Stimulated activated CD8-positive, alpha-beta memory T cell treated with anti-CD3 and anti-CD28 coated beads, Interleukin-4, amount 100 ng/mL, for 1 hour (primary cell): ENCODE results near the gene INPP5E.
"Not testable (repeated sequence)": the region's sequence is repeated elsewhere in the genome, so short reads cannot be mapped to it uniquely, and the experiment has no call there.

ENCODE experiments used
- DNase-seq, 2 donors: peaks; one replicate each; pipeline ENCODE4 v3.0.0-alpha.2; 2020; ENCODE audit warnings: low read depth in 2 of 2, low spot score in 1 of 2

The INPP5E gene

GRCh38 chr9:136407061-136407460 is 32.6 kb downstream of the INPP5E start:
- not testable (repeated sequence) for DNase-seq

GRCh38 chr9:136405904-136406303 is 33.7 kb downstream of the INPP5E start:
- not testable (repeated sequence) for DNase-seq

DNA sequence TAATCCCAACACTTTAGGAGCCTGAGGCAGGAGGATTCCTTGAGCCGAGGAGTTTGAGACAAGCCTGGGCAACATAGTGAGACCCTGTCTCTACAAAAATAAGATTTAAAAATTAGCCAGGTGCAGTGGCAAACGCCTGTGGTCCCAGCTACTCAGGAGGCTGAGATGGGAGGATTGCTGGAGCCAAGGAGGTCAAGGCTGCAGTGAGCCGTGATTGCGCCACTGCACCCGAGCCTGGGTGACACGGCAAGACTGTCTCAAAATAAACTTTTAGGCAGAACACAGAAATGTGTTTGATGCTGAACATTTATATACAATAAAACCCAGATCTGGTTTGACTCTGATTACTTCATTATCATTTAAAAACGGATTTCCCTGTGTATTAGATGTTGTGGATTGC is 34.2 kb downstream of the INPP5E start:
- no peak for DNase-seq

GRCh38 chr9:136404801-136405136 is 34.9 kb downstream of the INPP5E start:
- no peak for DNase-seq

- DNase-seq, result no peak
Measured at GRCh38 chr9:136403915-136404800, 35.5 kb downstream of the INPP5E start.

DNA sequence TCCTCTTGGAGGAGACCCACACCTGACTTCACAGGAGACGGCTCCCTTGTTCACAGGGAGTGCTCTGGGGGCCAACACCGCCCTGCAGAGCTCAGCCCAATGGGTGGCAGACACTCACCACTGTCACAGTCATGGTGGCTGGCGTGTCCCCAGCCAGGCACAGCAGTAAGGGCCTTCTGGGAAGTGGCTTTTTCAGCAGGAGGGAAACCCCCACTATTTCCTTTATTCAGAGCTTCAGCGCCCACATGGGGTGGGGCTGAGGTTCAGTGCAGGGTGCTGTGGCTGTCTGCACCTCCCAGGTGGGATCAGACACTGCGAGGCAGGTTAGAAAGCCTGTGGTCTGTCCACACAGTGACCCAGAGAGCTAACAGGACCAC is 36.1 kb downstream of the INPP5E start:
- peak; percentile 20 to 52 for DNase-seq

- no peak for DNase-seq
Measured at GRCh38 chr9:136402067-136402466, 37.6 kb downstream of the INPP5E start.

DNA sequence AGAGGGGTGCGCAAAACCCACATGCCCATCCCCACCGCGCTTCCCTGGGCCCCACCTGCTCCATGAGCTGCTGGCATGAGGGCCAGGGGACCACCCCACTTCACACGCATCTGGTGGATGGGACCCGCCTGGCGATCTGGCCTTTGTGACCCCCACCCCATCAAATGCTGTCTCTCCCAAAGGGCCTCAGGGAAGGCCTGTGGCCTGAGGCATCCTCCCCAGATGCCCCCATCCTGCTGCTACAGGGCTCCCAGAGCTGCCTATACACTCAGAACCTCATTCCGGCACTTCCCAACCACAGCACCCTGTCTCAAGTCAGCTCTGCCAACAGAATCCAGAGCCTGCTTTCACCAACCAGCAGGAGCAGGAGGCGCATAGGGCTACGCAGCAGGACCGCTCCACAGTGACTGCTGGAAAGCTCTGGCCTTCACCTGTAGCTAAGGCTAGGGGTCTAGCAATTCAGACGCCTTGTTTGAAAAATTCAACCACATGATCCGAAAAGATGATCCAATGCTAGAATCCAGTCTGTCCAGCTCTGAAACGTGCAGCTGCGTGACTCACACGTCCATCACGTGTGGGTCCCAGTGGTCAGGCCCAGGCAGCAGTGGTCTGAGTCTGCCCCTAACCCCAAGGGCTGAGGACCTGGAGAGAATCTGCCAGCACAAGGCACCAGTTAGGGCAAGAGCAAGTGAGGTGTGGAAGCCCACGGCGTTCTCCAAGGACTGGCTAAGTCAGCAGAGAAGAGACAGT is 38.3 kb downstream of the INPP5E start:
- DNase-seq, result no peak

DNA sequence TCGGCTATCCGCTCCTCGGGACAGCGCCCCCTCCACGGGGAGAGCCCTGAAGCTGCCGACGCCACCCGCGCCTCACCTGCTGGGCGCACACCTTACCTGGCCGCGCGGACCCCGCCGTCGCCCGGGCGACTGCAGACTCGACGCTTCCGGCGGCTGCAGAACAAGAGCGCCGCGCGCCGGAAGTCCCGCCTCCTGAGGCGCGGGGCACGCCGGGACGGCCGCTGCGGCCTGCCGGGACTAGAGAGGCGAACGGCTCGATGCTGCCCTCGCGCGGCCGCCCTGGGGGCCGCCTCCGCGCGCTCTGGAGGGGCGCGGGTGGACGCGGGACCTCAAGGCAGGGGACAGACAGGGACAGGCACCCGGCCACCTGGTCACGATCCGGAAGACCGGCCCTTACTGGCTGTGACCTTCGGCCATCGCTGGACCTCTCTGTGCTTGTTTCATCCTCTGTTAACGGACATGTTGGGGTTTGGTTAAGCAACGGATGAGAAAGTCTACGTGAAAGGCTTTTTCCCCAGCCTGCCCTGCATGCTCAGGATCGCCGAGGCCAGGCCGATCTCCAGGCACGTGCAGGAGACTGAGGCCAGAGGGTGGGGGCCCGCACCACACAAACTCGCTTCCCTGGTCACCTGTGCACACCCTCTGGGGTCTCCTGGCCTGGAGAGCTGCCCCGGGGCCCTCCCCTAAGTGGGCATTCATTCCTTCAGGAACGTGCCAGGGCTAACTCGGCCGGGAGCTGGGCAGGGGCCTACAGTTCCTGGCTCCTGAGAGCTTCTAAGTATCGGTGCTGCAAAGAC is 39.4 kb downstream of the INPP5E start, which contains the start of gene SNAPC4:
Gene SNAPC4, minus strand, starts transcription at position 133 of the 797 bp plus-strand sequence. CDS start 1,742 bp downstream, outside the sequence.
- peak; percentile 64 to 74 for DNase-seq

DNA sequence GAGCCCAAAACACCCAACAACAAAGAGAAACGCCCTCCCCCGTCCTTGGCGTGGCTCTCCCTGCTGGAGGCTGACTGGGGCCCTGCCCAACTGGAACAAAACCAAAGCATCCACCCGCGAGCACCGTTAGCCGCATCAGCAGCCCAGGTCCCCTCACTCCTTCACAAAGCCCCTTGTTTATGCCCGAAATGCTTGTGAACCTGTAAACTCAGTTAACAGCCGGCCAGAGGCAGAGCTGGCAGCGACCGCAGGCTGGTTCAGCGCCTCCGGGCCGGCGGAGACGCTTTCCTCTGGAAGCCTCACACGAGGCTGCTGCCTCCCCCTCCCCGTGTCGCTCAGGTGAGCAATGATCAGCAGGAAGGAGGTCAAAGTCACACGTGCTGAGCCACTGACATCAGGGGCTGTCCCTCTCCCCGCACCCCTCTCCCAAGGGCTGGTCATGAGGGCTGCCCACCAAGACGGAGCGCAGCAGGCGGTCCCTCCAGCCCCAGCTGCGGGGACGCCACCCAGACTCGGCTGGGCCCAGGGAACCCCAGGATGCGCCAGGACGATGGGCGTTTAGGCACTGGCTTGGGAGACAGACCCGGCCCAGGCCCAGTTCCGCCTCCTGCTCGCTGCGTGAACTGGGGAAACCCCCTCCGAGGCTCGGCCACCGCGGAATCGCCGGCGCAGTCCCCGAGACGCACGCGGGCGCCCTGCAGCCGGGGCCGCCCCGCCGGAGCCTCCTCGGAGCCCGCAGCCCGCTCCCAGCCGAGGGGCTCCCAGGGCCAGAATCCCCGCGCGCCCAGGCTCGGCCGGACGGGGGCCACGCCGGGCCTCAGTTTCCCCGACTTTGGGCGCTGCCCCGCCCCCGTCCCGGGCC is 40.2 kb downstream of the INPP5E start:
- DNase-seq, result no peak

DNA sequence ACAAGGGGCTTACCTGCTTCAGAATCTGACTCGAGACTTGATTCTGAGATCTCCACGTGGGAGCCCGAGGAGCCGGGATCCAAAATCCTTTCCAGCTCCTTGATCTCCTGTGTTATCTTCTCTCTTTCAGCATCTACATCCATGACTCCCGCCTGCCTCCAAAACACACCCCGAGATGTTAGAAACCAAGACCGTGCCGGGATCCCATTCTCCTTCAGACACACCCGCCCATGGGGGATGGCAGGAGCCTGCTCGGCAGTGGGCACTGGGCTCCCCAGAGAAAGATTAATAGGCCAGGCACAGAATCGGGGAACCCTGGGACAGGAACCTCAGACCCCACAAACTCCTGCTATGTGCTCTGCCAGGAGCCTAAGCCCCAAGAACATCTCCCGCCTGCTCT is 41.4 kb downstream of the INPP5E start:
- DNase-seq, result no peak

DNA sequence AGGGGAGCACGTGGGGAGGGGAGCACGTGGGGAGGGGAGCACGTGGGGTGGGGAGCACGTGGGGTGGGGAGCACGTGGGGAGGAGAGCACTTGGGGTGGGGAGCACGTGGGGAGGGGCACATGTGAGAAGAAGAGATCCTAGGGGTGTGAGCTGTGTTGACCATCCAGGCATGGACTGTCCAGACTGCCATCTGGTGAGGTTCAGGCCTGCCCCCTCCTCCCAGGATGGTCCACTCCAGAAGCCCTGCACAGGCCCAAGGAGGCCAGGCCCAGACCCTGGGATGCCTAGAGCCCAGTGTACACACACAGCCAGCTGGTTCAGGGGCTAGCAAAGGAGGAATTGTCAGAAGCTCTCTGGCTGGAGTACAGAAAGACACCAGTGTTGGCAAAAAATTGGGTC is 42.0 kb downstream of the INPP5E start:
- DNase-seq, result no peak

GRCh38 chr9:136396219-136396515 is 43.5 kb downstream of the INPP5E start:
- no peak for DNase-seq

DNA sequence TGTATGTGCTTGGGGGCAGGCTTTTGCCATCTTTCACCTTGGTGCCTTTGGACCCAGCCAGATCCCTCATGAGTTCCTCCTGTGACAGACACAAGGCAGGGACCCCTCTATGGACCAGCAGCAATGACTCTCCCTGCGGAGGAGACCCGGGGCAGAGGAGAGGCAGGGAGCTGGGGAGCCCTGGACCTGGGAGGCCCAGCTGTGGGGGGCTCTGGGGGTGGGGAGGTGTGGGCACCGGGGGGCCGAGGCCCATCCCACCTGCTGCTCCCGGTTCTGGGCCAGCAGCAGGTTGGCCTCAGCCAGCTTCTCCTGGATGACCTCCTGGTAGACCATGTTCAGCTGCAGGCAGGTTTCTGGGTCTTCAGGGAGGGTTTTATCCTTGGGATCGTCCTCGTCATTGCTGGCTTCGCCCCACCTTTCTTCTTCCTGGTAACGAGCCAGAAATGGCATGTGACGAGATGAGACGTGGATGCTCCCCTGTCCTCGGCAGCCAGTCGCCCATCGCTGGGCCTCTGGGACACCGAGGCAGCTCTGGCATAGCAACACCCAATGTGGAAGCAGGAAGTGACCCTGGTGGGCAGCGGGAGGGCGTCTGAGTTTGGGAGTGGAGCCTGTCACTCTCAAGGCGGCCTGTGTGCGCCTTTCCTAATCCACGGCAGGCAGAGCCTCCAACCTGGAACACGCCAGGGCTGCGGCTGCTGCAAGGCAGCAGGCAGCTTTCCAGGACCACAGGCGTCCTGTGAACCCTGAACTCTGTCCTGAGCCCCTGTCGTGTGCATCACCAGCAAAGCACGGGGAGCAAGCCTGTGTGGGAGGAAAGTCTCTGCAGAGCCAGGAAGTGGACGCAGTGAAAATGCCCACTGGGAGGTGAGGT is 44.1 kb downstream of the INPP5E start:
- DNase-seq, result no peak

GRCh38 chr9:136395020-136395340 is 44.7 kb downstream of the INPP5E start:
- DNase-seq, result no peak

DNA sequence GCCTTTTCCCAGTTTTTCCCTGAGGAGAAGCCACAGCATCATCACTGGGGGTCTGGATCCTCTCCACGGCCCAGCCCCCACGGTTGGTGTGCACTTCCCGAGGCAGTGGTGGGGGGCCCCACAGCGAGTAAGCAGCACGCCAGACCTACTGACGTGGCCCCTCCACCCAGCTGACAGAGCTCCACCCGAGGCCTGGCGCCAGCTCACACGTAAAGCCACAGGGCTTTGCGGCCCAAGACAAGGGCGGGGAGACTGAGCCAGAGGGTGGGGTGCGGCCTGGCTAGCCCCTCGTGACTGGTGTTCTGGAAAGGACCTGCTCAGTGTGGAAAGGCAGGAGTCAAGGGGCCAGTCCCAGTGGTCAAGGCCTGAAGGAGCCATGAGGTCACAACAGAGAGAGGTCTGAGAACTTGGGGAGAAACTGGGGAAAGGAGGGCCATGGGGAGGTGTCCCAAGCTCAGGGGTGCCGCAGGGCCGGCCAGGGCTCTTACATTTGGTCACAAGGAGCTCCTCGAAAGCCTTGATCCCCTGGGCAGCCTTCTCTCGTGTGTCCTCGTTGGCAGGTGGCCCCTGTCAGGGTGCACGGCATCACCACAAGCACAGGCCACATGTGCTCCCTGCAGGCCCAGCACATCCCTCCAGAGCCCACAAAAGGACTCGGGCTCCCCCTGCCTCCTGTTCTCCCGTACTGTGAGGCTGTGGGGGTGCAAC is 45.2 kb downstream of the INPP5E start:
- DNase-seq, result no peak

DNA sequence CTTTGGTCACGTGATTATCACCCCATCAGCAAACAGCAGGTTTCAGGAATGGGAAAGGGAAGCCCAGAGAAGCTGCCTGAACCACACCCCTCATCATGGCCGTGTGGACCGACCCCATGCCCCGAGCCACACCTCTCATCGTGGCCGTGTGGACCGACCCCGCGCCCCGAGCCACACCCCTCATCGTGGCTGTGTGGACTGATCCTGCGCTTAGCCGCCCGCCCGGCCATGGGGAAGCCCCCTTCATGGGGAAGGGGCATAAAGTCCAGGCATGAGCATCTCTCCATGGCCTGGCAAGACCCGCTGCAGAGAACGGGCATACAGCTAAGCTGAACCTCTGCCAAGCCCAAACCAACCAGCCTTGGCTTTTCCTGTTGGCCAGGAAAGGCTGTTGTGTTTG is 46.1 kb downstream of the INPP5E start:
- DNase-seq, result no peak

DNA sequence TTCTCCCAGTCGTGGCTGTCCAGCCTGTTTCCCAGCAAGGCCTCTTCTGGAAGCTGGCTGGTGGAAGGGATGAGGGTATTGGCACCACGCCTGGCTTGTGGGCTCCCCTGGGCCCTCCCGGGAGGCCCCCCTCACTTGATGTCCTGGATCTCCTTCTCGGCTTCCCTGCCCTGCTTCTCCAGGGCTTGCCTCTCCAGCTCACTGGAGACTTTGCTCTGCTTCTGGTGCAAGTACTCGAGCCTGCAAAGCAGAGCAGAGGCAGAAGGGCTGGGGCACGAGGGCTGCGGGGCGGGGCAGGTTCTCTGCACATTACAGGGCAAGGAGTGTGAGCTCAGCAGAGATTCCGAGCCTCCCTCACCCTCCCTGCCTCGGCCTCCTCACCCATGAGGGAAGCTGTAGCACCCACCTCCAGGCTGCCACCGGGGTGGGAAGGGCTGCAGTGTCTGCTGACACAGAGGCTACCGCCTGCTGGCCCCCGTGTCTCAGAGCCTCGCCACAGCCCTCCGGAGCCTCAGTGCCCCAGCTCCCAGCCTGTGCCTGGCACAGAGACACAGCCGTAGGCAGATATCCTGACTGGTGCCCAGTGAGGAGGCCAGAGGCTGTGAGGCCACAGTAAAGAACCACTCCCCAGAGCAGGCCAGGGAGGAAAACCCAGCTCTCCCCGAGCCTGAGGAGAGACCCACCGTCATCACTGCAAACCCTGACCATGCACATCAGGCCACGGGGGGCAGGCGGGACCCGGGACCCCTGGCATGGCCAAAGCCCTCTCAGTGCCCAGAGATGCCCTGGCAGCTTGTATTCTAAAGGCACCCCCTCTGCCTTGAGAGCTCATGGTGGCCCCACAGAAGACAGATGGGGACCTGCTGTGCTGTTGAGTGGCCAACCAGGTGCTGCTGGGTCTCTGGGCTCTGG is 46.9 kb downstream of the INPP5E start:
- DNase-seq, result no peak
